ENCODE results near the gene ZNF273.
"Not testable (repeated sequence)": the region's sequence is repeated elsewhere in the genome, so short reads cannot be mapped to it uniquely, and the experiment has no call there.

ZNF273 gene

DNA sequence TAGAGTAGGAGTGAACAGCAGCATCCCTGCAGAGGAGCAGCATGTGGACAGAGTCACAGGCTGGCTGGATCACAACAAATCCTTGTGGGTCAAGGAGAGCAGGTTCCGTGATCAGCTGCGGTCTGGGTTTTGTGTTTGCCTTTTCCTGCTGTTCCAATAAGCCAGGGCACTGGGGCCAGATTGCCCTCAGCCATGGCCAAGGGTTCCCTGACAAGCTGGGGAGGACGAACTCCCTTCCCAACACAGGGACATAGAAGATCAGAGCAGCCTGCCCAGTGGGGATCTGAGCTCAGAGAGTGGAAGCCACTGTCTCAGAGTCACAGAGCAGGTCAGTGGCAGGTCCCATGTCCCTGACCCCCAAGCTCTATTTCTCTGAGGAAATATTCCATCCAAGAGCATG, 12.8 kb upstream of the ZNF273 start:
- DNase-seq (ENCODE audit: low read depth) = not testable (repeated sequence)

DNA sequence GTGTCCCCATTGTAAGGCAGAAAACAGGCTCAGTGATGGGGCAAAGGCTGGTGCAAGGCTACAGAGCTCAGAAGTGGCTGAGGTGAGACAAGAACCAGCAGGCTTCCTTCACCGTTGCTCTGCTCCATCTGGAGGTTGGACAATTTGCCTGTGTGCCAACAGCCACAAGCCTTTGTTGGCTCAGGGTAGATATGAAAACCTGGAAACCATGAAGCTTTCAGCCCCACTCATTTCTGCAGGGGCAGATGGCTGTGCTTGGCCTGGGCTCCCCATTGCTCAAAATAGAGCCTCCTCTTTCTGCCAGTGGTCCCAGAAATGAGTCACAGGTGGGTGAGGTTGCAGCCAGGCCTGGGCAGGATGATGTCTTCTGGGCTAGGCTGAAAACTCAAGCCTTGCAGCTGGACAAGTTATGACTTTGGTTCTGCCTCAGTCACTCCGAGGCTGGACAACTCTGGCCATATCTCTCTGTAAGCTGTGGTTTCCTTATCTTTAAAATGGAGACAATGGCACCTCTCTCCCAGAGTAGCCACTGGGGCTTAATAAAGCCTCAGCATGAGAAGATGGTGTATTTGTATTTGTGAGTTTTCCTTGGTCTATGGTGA, 12.2 kb upstream of the ZNF273 start:
- no peak for DNase-seq (ENCODE audit: low read depth)

DNA sequence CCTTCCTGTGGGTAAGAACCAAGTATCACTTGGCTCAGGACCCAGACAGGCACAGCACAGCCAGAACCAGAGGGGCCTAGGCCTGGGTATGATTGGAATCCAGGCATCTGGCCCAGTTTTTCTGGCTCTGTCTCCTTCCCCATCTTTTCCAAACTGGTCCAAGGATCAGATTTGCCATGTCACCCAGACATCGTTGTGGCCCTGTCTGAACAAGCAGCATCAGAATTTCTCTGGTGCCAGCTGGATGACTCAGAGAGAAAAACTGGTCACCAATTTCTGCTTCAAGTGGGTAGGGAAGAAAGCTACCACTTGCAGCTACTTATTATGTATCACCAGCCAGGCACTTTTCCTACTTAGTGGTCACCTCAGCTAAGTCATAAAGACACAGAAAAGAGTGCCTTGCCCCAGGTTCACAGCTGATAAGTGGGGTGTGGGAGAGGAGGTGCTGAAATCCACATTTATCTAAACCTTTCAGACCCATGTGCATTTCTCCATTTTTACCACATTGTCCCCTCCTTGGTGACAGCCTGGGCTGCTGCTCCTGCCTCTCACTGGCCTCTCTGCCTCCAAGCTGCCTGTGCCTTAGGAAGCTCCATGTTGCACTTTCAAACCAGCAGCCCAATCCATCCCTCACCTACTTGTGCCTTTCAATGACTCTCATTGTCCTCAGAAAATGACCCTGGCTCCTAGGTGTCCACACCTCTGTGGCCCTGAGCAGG, 11.6 kb upstream of the ZNF273 start:
- not testable (repeated sequence) for DNase-seq (ENCODE audit: low read depth)

DNA sequence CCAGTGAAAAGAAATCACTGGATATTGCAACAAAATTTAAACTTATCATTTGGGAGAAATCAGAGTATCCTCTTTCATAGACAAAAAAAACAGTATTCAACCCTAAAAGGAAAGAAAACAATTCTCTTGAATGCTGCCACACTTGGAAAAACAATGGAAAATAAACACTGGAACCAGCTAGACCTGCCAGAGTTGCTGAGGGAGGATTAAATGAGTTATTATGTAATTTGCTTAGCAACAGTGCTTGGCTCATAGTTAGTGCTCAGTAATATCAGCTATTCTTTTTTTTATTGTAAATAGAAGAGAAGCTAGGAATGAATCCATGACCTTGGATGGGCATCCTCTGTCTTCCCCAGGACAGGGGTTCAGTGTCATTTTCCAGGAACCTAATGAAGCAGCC, 11.0 kb upstream of the ZNF273 start:
- DNase-seq (ENCODE audit: low read depth) = no peak

DNA sequence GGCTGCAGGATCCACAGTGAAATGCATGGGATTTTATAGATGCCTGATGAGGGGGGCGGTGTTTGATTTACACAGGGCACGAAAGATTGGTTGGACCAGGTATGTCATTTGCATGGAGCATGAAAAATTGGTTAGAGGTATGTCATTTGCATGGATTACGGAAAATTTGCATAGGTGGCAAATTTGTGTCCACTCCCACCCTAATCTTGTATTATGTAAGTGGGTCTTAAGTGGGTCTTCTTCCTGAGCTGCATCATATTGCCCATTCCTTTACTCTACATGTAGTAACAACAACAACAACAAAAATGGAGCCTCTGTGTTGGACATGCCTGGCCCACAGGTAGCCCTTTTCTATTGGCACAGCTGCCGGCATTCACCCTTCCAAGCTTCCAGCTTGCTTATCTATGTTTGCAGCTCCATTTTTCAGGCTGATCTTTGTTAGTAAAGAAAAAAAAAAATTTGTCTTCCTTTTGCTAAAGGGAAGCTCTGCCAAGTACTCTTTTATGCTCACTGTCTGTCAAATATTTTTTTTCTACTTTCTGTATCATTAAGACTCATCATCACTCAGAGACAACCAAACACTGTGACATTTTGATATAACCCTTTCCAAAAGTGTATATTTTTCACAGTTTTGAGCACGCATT, 10.3 kb upstream of the ZNF273 start:
- DNase-seq (ENCODE audit: low read depth) = no peak

DNA sequence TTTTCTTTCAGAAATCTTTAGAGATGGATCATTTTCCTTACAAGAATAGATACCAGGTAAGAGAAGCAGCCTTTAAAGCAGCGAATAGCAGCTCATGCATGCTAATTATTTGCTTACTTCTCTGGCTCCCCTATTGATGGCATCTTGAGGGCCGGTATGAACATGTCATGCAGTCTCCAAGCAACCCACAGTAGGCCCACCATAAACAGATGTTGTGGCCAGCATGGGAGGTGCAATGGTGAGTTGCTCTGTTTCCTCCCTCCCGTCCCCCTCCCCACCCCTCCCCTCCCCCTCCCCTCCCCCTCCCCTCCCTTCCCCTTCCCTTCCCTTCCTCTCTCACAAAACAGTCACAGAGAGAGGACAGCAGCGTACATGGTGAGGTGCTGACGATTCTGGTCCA, 9.7 kb upstream of the ZNF273 start:
- DNase-seq (ENCODE audit: low read depth) = no peak

DNA sequence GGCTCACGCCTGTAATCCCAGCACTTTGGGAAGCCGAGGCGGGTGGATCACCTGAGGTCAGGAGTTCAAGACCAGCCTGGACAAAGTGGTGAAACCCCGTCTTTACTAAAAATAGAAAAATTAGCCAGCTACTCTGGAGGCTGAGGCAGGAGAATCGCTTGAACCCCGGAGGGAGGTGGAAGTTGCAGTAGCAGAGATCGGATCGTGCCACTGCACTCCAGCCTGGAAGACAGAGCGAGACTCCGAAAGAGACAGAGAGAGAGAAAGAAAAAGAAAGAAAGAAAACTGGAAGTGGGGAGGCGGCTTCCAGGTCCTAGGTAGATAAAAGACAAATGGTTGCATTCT, 640 bp upstream of the ZNF273 start:
- DNase-seq (ENCODE audit: low read depth) = not testable (repeated sequence)

DNA sequence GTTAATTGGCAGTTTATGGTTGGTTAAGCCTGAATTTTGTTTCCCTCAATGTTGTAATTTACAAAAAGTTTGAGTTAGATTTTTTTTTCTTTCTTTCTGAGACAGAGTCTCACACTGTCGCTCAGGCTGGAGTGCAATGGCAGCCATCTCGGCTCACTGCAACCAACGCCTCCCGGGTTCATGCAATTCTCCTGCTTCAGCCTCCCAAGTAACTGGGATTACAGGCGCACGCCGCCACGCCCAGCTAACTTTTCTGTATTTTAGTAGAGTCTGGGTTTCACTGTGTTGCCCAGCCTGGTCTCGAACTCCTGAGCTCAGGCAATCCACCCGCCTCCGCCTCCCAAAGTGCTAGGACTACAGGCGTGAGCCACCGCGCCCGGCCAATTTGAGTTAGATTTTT, 935 bp downstream of the ZNF273 start:
- no peak for DNase-seq (ENCODE audit: low read depth)

DNA sequence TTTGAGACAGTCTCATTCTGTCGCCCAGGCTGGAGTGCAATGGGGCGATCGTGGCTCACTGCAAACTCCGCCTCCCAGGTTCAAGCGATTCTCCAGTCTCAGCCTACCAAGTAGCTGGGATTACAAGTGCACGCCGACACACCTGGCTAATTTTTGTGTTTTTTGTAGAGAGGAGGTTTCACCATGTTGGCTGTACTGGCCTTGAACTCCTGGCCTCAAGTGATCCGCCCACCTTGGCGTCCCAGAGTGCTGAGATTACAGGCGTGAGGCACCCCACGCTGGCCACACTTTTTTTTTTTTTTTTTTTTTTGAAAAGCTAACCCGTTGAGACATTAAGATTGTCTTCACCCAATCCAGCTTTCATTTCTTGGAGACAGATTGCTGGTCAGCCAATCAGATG, 2.1 kb downstream of the ZNF273 start:
- DNase-seq (ENCODE audit: low read depth) = no peak

DNA sequence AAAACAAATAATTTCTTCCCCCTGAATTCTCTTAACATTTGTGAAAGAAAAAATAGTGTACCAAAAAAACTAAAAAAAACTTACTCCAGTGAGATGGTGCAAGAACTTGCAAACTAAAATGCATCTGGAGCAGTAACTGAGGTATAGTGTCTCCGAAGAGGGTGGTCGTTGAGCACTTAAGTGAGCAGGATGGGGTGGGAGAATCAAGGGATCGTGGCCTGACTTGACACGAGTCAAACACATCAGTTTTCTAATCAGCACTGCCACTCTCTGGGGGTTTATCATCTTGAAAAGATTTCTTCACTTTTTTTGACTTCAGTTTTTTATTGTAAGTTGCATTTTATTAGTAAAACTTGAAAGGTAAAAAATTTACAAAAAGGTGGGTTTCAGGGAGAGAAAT, 2.5 kb downstream of the ZNF273 start:
- DNase-seq (ENCODE audit: low read depth) = no peak

DNA sequence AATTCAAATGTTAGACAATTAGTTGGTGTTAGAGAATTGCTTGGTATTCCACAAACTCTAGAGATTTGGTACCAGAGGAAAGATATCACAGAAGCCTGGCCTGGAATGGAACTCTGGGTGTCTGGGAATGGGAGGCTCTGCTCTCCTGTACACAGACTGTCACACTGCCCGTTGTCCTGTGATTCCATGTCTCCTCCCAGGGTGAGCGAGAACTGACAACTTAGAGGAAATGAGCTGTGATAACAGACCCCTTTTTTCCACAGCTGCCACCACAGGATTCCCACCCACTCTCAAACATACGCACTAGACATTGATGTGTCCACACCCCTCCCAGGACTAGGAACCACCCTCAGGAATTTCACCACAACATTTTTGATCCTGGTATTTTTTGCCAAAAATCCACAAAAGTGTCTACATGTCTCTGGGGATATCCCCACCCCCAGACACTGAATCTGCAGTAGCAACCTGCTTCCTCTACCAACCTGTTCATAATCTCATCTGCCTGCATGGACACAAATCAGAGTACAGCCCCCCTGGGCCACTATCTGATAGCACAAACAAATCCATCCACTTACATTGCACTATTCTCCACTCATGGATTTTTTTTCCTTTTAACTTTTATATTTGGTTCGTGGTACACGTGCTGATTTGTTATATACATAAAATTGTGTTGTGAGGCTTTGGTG, 4.7 kb downstream of the ZNF273 start:
- DNase-seq (ENCODE audit: low read depth) = no peak

DNA sequence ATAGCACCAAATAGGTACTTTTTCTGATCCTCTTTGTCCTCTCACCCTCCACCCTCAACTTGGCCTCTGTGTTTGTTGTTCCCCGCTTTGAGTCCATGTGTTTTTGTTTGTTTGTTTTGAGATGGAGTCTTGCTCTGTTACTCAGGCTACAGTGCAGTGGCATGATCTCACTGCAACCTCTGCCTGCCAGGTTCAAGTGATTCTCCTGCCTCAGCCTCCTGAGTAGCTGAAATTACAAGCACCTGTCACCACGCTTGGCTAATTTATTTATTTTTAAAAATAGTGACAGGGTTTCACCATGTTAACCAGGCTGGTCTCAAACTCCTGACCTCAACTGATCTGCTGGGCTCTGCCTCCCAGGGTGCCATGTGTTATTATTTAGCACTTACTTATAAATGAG, 5.3 kb downstream of the ZNF273 start:
- DNase-seq (ENCODE audit: low read depth) = no peak

DNA sequence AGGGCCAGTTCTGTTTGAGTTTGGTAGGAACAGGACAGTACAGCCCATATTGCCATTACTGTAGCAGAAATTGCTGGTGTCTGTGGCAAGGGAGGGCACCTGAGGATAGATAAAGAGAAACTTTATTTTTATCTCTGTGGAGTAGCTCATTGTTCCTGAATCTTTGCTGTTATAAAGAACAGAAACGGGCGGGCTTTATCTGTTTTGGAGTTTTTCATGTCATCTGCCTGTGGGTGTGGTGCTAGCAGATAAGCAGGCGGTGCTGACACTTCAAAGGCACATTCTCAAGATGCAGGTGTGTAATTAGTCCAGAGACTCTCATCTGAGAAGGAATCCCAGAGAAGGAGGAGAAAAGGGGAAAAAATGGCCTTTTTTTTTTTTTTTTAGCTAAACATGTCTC, 11.5 kb downstream of the ZNF273 start:
- no peak for DNase-seq (ENCODE audit: low read depth)

DNA sequence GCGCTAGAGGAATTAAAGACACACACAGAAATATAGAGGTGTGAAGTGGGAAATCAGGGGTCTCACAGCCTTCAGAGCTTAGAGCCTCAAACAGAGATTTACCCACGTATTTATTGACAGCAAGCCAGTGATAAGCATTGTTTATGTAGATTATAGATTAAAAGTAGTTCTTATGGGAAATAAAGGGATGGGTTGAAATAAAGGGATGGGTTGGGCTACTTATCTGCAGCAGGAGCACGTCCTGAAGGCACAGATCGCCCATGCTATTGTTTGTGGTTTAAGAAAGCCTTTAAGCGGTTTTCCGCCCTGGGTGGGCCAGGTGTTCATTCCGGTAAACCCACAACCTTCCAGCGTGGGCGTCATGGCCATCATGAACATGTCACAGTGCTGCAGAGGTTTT, 12.2 kb downstream of the ZNF273 start:
- DNase-seq (ENCODE audit: low read depth) = not testable (repeated sequence)

DNA sequence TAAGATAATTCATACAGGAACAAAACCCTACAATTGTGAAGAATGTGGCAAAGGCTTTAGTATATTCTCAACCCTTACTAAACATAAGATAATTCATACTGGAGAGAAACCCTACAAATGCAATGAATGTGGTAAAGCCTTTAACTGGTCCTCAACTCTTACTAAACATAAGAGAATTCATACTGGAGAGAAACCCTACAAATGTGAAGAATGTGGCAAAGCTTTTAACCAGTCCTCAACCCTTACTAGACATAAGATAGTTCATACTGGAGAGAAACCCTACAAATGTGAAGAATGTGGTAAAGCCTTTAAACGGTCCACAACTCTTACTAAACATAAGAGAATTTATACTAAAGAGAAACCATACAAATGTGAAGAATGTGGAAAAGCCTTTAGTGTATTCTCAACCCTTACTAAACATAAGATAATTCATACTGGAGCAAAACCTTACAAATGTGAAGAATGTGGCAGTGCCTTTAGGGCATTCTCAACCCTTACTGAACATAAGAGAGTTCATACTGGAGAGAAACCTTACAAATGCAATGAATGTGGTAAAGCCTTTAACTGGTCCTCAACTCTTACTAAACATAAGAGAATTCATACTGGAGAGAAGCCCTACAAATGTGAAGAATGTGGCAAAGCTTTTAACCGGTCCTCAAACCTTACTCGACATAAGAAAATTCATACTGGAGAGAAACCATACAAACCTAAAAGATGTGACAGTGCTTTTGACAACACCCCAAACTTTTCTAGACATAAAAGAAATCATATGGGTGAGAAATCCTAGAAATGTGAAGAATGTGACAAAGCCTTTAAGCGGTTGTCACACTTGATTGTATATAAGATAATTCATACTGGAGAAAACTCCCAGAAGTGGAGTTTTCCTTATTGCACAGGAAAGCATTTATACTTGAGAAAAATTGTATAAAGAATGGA, 25.4 kb downstream of the ZNF273 start:
- not testable (repeated sequence) for DNase-seq (ENCODE audit: low read depth)

DNA sequence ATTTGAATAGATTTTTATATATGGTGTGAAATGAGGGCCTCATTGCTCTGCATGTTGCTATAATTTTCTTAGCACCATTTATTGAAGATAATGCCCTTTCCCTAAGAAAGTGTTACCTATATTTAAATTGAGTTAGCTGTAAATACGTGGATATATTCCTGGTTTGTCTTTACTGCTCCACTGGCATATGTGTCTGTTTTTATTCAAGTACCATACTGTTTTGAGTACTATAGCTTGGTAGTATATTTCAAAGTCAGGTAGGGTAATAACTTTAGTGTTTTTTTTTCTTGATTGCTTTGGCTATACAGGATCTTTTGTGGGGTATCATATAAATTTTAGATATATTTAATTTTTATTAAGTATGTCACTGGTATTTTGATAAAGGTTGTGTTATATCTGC, 31.4 kb downstream of the ZNF273 start:
- no peak for DNase-seq (ENCODE audit: low read depth)

DNA sequence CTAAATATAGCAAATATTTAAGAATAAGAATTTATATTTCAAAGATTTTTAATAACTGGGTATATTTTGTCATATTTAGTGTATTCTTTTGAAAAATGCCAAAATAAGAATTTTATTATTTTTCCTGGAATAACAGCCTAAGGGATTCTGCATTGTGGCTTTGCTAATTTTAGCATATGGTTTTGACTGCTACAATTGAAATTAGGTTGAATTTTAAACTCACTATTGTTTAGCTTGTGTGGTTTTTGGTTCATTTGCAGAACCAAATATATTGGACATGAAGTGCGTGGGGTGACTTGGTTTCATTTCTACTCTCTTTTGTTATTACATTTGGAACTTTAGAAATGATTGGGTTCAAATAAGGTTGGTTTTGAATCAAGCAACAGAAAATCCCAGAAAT, 35.5 kb downstream of the ZNF273 start:
- no peak for DNase-seq (ENCODE audit: low read depth)

DNA sequence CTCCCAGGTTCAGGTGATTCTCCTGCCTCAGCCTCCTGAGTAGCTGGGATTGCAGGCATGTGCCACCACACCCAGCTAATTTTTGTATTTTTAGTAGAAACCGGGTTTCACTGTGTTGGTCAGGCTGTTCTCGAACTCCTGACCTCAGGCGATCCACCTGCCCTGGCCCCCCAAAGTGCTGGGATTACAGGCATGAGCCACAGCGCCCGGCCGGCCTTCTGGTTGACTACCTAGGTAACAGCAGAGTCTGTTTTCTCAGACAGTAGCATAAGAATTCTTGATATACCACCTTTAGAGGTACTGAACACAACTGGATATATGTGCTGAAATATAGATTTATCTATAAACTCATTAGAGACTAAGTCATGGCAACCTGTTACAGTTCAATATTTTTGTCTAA, 36.9 kb downstream of the ZNF273 start:
- not testable (repeated sequence) for DNase-seq (ENCODE audit: low read depth)

DNA sequence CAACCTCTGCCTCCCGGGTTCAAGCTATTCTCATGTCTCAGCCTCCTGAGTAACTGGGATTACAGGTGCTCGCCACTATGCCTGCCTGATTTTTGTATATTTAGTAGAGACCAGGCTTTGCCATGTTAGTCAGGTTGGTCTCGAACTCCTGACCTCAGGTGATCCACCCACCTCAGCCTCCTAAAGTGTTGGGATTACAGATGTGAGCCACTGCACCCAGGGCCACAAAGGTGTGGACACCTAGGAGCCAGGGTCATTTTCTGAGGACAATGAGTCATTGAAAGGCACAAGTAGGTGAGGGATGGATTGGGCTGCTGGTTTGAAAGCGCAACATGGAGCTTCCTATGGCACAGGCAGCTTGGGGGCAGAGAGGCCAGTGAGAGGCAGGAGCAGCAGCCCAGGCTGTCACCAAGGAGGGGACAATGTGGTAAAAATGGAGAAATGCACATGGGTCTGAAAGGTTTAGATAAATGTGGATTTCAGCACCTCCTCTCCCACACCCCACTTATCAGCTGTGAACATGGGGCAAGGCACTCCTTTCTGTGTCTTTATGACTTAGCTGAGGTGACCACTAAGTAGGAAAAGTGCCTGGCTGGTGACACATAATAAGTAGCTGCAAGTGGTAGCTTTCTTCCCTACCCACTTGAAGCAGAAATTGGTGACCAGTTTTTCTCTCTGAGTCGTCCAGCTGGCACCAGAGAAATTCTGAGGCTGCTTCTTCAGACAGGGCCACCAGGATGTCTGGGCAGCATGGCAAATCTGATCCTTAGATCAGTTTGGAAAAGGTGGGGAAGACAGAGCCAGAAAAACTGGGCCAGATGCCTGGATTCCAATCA, 41.8 kb downstream of the ZNF273 start:
- not testable (repeated sequence) for DNase-seq (ENCODE audit: low read depth)

DNA sequence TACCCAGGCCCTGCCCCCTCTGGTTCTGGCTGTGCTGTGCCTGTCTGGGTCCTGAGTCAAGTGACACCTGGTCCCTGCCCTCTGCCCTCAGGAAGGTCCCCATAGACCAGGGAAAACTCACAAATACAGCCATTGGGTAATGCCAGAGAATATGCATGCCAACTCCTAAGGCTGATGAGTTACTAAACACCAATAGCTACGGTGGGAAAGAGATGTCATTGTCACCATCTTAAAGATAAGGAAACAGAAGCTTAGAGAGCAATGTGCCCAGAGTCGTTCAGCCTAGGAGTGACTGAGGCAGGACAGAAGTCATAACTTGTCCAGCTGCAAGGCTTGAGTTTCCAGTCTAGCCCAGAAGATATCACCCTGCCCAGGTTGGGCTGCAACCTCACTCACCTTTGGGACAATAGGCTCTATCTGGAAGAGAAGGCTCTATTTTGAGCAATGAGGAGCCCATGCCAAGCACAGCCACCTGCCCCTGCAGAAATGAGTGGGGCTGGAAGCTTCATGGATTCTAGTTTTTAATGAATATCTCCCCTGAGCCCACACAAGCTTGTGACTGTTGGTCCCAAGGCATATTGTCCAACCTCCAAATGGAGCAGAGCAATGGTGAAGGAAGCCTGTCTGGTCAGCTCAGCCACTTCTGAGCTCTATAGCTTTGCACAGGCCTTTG, 42.6 kb downstream of the ZNF273 start:
- no peak for DNase-seq (ENCODE audit: low read depth)
